IMR-90 (cell line): ENCODE data around the gene ALS2. TPM values are rescaled to one million over a fixed set of nuclear protein-coding genes. Genes with fewer than 3 reads are reported as not detected.

Experiments
- ATAC-seq: fragments of 200-7000 bp; cut with Tn5 transposase; 2 replicates; pipeline ENCODE4 v1.9.1; 2020; ENCODE audit warnings: low read depth, mild to moderate bottlenecking, moderate library complexity
- BruUV-seq: library from RNA; stranded (reverse); fragments of 400-500 nt; replicated peaks from 2 replicates; lab custom pipeline; 2021; lab: Mats Ljungman, UMichigan
- CTCF ChIA-PET: fragments of 300-600 bp; formaldehyde crosslinking; extraction: SDS; loops from one replicate; lab custom pipeline; 2021; ENCODE audit warnings: antibody characterized with exemption; lab: Yijun Ruan, JAX
- POLR2A ChIA-PET: fragments of 300-600 bp; sonication (Branson Sonifier 250); formaldehyde crosslinking; loops from one replicate; lab custom pipeline; 2022; ENCODE audit warnings: antibody characterized with exemption; ENCODE audit not compliant: unreplicated experiment; lab: Charles Lee
- DNase-seq: peaks from one replicate; pipeline ENCODE4 v3.0.0; 2013
- H2AFZ ChIP-seq: replicated peaks from 2 replicates; pipeline ENCODE3; 2013; ENCODE audit warnings: low read length, mild to moderate bottlenecking; ENCODE audit not compliant: poor library complexity
- H2AK5ac ChIP-seq: 2 replicates; pipeline ENCODE4 v1.6.1; 2013; ENCODE audit warnings: low read depth, low read length, inconsistent platforms
- H2AK9ac ChIP-seq: replicated peaks from 2 replicates; pipeline ENCODE3; 2013; ENCODE audit warnings: mild to moderate bottlenecking, low read depth, low read length, moderate library complexity; ENCODE audit not compliant: poor library complexity
- H2BK120ac ChIP-seq: 2 replicates; pipeline ENCODE4 v1.6.1; 2013; ENCODE audit warnings: low read depth, low read length, inconsistent platforms
- H2BK15ac ChIP-seq: 3 replicates; pipeline ENCODE4 v1.6.1; 2013; ENCODE audit warnings: low read depth, low read length, inconsistent platforms
- H2BK20ac ChIP-seq: 2 replicates; pipeline ENCODE4 v1.6.1; 2013; ENCODE audit warnings: low read depth, mild to moderate bottlenecking, inconsistent platforms, low read length, moderate library complexity
- H2BK5ac ChIP-seq: 2 replicates; pipeline ENCODE4 v1.6.1; 2013; ENCODE audit warnings: mild to moderate bottlenecking, low read depth, low read length, inconsistent platforms; ENCODE audit not compliant: poor library complexity, severe bottlenecking
- H3K14ac ChIP-seq: replicated peaks from 2 replicates; pipeline ENCODE4 v1.6.1; 2013; ENCODE audit warnings: low read depth, low read length, inconsistent platforms
- H3K18ac ChIP-seq: 2 replicates; pipeline ENCODE4 v1.6.1; 2013; ENCODE audit warnings: low read depth, low read length, control low read depth
- H3K23ac ChIP-seq: 2 replicates; pipeline ENCODE4 v1.6.1; 2013; ENCODE audit warnings: low read depth, low read length, inconsistent platforms
- H3K27ac ChIP-seq: 2 replicates; pipeline ENCODE4 v1.5.1; 2013; ENCODE audit warnings: mild to moderate bottlenecking, control low read depth, low read length; ENCODE audit not compliant: insufficient read depth
- H3K27me3 ChIP-seq: 2 replicates; pipeline ENCODE4 v1.6.1; 2013; ENCODE audit warnings: low read length; ENCODE audit not compliant: control insufficient read depth, insufficient read depth
- H3K36me3 ChIP-seq: 2 replicates; pipeline ENCODE4 v1.6.1; 2013; ENCODE audit warnings: low read length, mixed read lengths; ENCODE audit not compliant: control insufficient read depth, insufficient read depth
- H3K4ac ChIP-seq: 2 replicates; pipeline ENCODE4 v1.6.1; 2013; ENCODE audit warnings: low read depth, low read length, inconsistent platforms
- H3K4me1 ChIP-seq: 2 replicates; pipeline ENCODE4 v1.6.1; 2013; ENCODE audit warnings: low read length, mixed read lengths; ENCODE audit not compliant: control insufficient read depth, insufficient read depth
- H3K4me2 ChIP-seq: 2 replicates; pipeline ENCODE4 v1.6.1; 2013; ENCODE audit warnings: low read depth, mild to moderate bottlenecking, control low read depth, low read length, moderate library complexity
- H3K4me3 ChIP-seq: 2 replicates; pipeline ENCODE4 v1.5.1; 2013; ENCODE audit warnings: low read depth, mild to moderate bottlenecking, control low read depth, low read length, moderate library complexity; ENCODE audit not compliant: insufficient read depth
- H3K56ac ChIP-seq: 2 replicates; pipeline ENCODE4 v1.6.1; 2013; ENCODE audit warnings: low read length, inconsistent platforms; ENCODE audit not compliant: insufficient read depth; ENCODE audit errors: extremely low read depth
- H3K79me1 ChIP-seq, 2 experiments: 2 replicates each; pipeline ENCODE4 v1.6.1; 2013; ENCODE audit warnings: low read length in 2 of 2, inconsistent platforms in 1 of 2, low read depth in 1 of 2
- H3K9ac ChIP-seq: 2 replicates; pipeline ENCODE4 v1.6.1; 2013; ENCODE audit warnings: low read depth, low read length, control low read depth
- H3K9me1 ChIP-seq: 2 replicates; pipeline ENCODE4 v1.6.1; 2013; ENCODE audit warnings: low read length, inconsistent platforms; ENCODE audit not compliant: insufficient read depth
- H3K9me3 ChIP-seq: 2 replicates; pipeline ENCODE4 v1.6.1; 2013; ENCODE audit warnings: low read length; ENCODE audit not compliant: control insufficient read depth, insufficient read depth
- H4K20me1 ChIP-seq: 2 replicates; pipeline ENCODE4 v1.6.1; 2013; ENCODE audit warnings: low read length, inconsistent platforms; ENCODE audit not compliant: insufficient read depth
- H4K5ac ChIP-seq: 2 replicates; pipeline ENCODE4 v1.6.1; 2013; ENCODE audit warnings: mild to moderate bottlenecking, low read depth, low read length, control low read depth
- H4K8ac ChIP-seq, 2 experiments: 2 replicates each; pipeline ENCODE4 v1.6.1; 2013; ENCODE audit warnings: low read depth in 2 of 2, low read length in 2 of 2, control low read depth in 1 of 2, inconsistent platforms in 1 of 2
- H4K91ac ChIP-seq: 2 replicates; pipeline ENCODE4 v1.6.1; 2013; ENCODE audit warnings: low read depth, low read length, inconsistent platforms; ENCODE audit not compliant: insufficient read depth
- BHLHE40 ChIP-seq: fragments of 150-350 bp; IDR thresholded peaks from 2 replicates; pipeline ENCODE4 v1.6.1; 2016; ENCODE audit warnings: mild to moderate bottlenecking, low read depth, low read length
- CEBPB ChIP-seq: IDR thresholded peaks from 2 replicates; pipeline ENCODE4 v1.6.1; 2012; ENCODE audit warnings: low read depth, low read length, improper control_type of control experiment
- CTCF ChIP-seq: conservative IDR thresholded peaks from 2 replicates; pipeline ENCODE4 v1.5.1; 2012; ENCODE audit warnings: mild to moderate bottlenecking, low read depth, low read length, improper control_type of control experiment
- ELK1 ChIP-seq: fragments of 150-350 bp; IDR thresholded peaks from 2 replicates; pipeline ENCODE4 v1.6.1; 2016; ENCODE audit warnings: low read depth, mild to moderate bottlenecking, low read length, moderate library complexity, borderline replicate concordance
- MAFK ChIP-seq: IDR thresholded peaks from 2 replicates; pipeline ENCODE4 v1.6.1; 2012; ENCODE audit warnings: low read depth, low read length, improper control_type of control experiment
- NFE2L2 ChIP-seq: fragments of 150-350 bp; IDR thresholded peaks from 2 replicates; pipeline ENCODE4 v1.6.1; 2016; ENCODE audit warnings: low read depth, mild to moderate bottlenecking, low read length
- POLR2A ChIP-seq: IDR thresholded peaks from 2 replicates; pipeline ENCODE4 v1.6.1; 2012; ENCODE audit warnings: mild to moderate bottlenecking, low read depth, low read length
- SMC3 ChIP-seq: fragments of 150-350 bp; IDR thresholded peaks from 2 replicates; pipeline ENCODE4 v1.6.1; 2016; ENCODE audit warnings: low read depth, mild to moderate bottlenecking, antibody characterized with exemption, low read length, moderate library complexity
- WGBS, 2 experiments: methylation state at CpG; one replicate each; pipeline versions ENCODE4 v1.1.5 to v1.1.7; 2013; ENCODE audit warnings: missing lambda C conversion rate in 2 of 2; ENCODE audit not compliant: insufficient read length in 1 of 2; ENCODE audit errors: extremely low coverage in 2 of 2; 5-methylcytosine and 5-hydroxymethylcytosine counted together
- dilution Hi-C: fragments of 300-500 bp; cut with HindIII; formaldehyde crosslinking; loops from one replicate; pipeline ENCODE4 v1.14.3; 2018; ENCODE audit warnings: low sequenced_read_pairs; ENCODE audit not compliant: unreplicated experiment
- in situ Hi-C: fragments of 300-500 bp; cut with MboI; formaldehyde crosslinking; loops from 3 replicates; pipeline ENCODE4 v1.14.3; 2019; ENCODE audit warnings: low sequenced_read_pairs, inconsistent platforms, mixed read lengths
- intact Hi-C: fragments of 100-400 bp; cut with micrococcal nuclease; formaldehyde crosslinking; loops from 2 replicates; pipeline ENCODE4 v1.10.0; 2022
- polyA plus RNA-seq, 3 experiments: library from polyadenylated mRNA; depleted of rRNA; stranded (reverse); fragments of >200 nt; gene quantifications; 2 replicates each; pipeline ENCODE4 v1.2.3, GENCODE V29; 2012; ENCODE audit warnings: low replicate concordance in 1 of 3
- total RNA-seq: library from RNA; depleted of rRNA; stranded (reverse); fragments of >200 nt; gene quantifications from 2 replicates; pipeline ENCODE4 v1.2.3, GENCODE V29; 2012

ALS2 gene
- total and polyA plus RNA-seq, 2 of the 4 experiments (the other 2 are of a cell fraction) = 14.4 to 42.3 TPM

GRCh38 chr2:201785135-201785534, 4.4 kb upstream of the ALS2 start:
- no peak overlapping the region for H4K5ac ChIP-seq
- no peak overlapping the region for H2BK15ac ChIP-seq
- no peaks in the 10 kb centered on the region for H3K36me3 ChIP-seq
- H3K79me1 ChIP-seq = peaks cover 0 to 14% of the 10 kb centered on the region in 2 experiments; a peak in 3 of 4 replicates
- H4K91ac ChIP-seq = no peak overlapping the region
- no peak overlapping the region for H2AK9ac ChIP-seq
- H3K14ac ChIP-seq = no peak overlapping the region
- H3K18ac ChIP-seq = no peak overlapping the region
- H3K27me3 ChIP-seq = no peaks in the 10 kb centered on the region
- dilution Hi-C loops = no loop called here
- no peak overlapping the region for H3K56ac ChIP-seq
- no TSS peak for BruUV-seq
- POLR2A ChIA-PET = interaction anchor here (0.6 kb wide), 1 partner anchor 70 kb away, joined by 4 read pairs; no protein-coding TSS in a partner anchor
- WGBS, 2 experiments = no CpG with 5 or more reads among the region's 4 CpGs
- no peak overlapping the region for H2BK120ac ChIP-seq
- H3K4ac ChIP-seq = no peak overlapping the region
- intact Hi-C loops = no loop called here
- no peak for TF ChIP-seq BHLHE40
- no peak for TF ChIP-seq MAFK
- TF ChIP-seq POLR2A = no peak
- TF ChIP-seq NFE2L2 = no peak
- no peak for TF ChIP-seq CTCF
- TF ChIP-seq ELK1 = no peak
- no peak for TF ChIP-seq CEBPB
- TF ChIP-seq SMC3 = no peak
- H3K27ac ChIP-seq = no peak overlapping the region
- CTCF ChIA-PET = no interaction called here
- H2AK5ac ChIP-seq = no peak overlapping the region
- H2BK20ac ChIP-seq = no peak overlapping the region
- no peak overlapping the region for H3K4me2 ChIP-seq
- H3K4me1 ChIP-seq = no peaks in the 10 kb centered on the region; the same call in 1 of the 2 replicates
- DNase-seq = no peak
- no peak overlapping the region for H3K23ac ChIP-seq
- in situ Hi-C loops = no loop called here
- H4K8ac ChIP-seq = no peak overlapping the region
- H3K9me1 ChIP-seq = 0 out of 2 replicates have a peak, but pooled peaks cover 5% of the 10 kb centered on the region
- no peaks in the 10 kb centered on the region for H3K9me3 ChIP-seq
- no peak for ATAC-seq
- 0 out of 2 replicates have a peak, but pooled peaks cover 2% of the 10 kb centered on the region for H4K20me1 ChIP-seq
- no peak overlapping the region for H3K9ac ChIP-seq
- no peak overlapping the region for H2BK5ac ChIP-seq
- H3K4me3 ChIP-seq = no peak overlapping the region
- H2AFZ ChIP-seq = no peak overlapping the region
